Measurements from ENCODE around the gene FXYD4.

FXYD4 gene

GRCh38 chr10:43393606-43394360 is 22.3 kb downstream of the FXYD4 start:
- Mint-ChIP-seq H3K4me3 (no peak overlapping the region), H3K9me3 (no peaks in the 10 kb centered on the region), H3K36me3 (peaks cover 100% of the 10 kb centered on the region), H3K4me1 (peaks cover 74% of the 10 kb centered on the region), H3K27ac (peak overlapping the region; percentile 99)
- DNase-seq (ENCODE audit: low spot score in 2 of 2) (no peak), ATAC-seq (no peak)

DNA sequence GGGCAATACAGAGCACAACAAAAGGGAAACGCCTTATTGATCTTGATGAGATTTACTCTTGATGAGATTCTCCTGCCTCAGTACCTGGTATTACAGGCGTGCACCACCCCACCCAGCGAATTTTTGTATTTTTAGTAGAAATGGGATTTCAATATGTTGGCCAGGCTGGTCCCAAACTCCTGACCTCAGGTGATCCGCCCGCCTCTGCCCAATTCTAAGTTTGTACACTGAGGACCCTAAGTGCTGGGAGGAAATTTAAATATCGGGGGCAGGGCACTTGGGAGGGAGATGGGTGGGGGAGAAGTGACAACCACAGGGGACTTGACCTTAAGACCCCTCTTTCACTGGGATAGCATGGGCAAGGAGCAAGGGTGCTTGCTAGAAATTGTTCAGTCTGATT is 23.4 kb downstream of the FXYD4 start:
- H3K4me3 Mint-ChIP-seq, result peak overlapping the region; percentile 96
- peaks cover 71% of the 10 kb centered on the region for H3K4me1 Mint-ChIP-seq
- ATAC-seq (no peak), DNase-seq (ENCODE audit: low spot score in 2 of 2) (no peak)
- no peaks in the 10 kb centered on the region for H3K9me3 Mint-ChIP-seq
- peaks cover 100% of the 10 kb centered on the region for H3K36me3 Mint-ChIP-seq
- peak overlapping the region; percentile 99 for H3K27ac Mint-ChIP-seq

GRCh38 chr10:43395571-43396060 is 24.2 kb downstream of the FXYD4 start:
- DNase-seq (ENCODE audit: low spot score in 2 of 2) (peak; percentile 38 to 77), ATAC-seq (peak; percentile 23)
- Mint-ChIP-seq H3K4me1 (peaks cover 71% of the 10 kb centered on the region), H3K27ac (peak overlapping the region; percentile 99), H3K4me3 (peak overlapping the region; percentile 96), H3K9me3 (no peaks in the 10 kb centered on the region), H3K36me3 (peaks cover 100% of the 10 kb centered on the region)

DNA sequence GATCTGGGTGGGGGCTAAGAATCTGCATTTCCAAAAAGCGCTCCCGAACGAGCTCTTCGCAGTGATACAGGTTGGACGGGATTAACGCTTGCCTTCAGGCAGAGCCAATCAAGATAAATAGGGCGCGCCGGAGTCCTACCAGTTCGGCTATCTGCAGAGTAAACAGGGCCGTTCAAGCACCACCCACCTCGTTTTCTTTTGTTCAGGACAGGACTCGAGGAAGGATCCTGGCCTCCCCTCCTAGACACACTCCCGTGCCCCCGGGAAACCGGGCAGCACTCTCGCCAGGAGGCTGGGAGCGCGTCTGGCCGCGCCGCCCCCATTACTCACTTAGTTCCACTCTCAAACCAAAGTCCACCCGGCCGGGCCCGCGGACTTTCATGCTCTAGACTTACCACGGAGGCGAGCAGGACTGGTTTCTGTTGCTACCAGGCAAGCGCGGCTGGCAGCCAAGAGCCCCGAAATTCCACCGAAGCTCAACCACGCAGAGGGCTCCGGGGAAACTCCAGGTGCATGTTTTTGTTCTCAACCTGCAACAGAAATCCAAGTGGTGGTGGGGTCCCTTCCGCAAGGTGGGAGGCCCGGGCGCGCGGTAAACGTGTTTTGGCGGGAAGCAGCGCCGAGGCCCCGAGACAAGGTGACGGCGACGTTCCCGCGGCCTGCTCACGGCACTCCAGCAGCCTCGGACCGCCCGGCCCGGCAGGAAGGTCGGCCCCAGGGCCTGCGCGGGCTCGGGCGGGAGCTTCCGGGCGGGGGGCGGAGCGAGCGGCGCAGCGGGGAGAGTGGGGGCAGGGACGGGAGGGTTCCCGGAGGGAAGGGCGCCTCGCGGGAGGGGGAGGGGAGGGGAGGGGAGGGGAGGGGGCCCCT is 24.9 kb downstream of the FXYD4 start:
- H3K9me3 Mint-ChIP-seq, result no peaks in the 10 kb centered on the region
- H3K4me1 Mint-ChIP-seq, result peaks cover 73% of the 10 kb centered on the region
- peaks cover 100% of the 10 kb centered on the region for H3K36me3 Mint-ChIP-seq
- ATAC-seq, result peak; percentile 75
- H3K4me3 Mint-ChIP-seq, result peak overlapping the region; percentile 96
- H3K27ac Mint-ChIP-seq, result peak overlapping the region; percentile 99
- DNase-seq (ENCODE audit: low spot score in 2 of 2), result peak; percentile 60 to 85

- Mint-ChIP-seq H3K27ac (peak overlapping the region; percentile 99), H3K4me1 (peaks cover 74% of the 10 kb centered on the region), H3K4me3 (peak overlapping the region; percentile 96), H3K9me3 (no peaks in the 10 kb centered on the region), H3K36me3 (peaks cover 100% of the 10 kb centered on the region)
- peak; percentile 80 for ATAC-seq
- DNase-seq (ENCODE audit: low spot score in 2 of 2), result peak; percentile 73 to 94
Observed at GRCh38 chr10:43396928-43397624, 25.6 kb downstream of the FXYD4 start.

GRCh38 chr10:43398939-43399319 is 27.5 kb downstream of the FXYD4 start:
- no peaks in the 10 kb centered on the region for H3K9me3 Mint-ChIP-seq
- peak overlapping the region; percentile 96 for H3K4me3 Mint-ChIP-seq
- peaks cover 76% of the 10 kb centered on the region for H3K4me1 Mint-ChIP-seq
- H3K27ac Mint-ChIP-seq, result peak overlapping the region; percentile 99
- ATAC-seq (no peak), DNase-seq (ENCODE audit: low spot score in 2 of 2) (no peak)
- H3K36me3 Mint-ChIP-seq, result peaks cover 100% of the 10 kb centered on the region

DNA sequence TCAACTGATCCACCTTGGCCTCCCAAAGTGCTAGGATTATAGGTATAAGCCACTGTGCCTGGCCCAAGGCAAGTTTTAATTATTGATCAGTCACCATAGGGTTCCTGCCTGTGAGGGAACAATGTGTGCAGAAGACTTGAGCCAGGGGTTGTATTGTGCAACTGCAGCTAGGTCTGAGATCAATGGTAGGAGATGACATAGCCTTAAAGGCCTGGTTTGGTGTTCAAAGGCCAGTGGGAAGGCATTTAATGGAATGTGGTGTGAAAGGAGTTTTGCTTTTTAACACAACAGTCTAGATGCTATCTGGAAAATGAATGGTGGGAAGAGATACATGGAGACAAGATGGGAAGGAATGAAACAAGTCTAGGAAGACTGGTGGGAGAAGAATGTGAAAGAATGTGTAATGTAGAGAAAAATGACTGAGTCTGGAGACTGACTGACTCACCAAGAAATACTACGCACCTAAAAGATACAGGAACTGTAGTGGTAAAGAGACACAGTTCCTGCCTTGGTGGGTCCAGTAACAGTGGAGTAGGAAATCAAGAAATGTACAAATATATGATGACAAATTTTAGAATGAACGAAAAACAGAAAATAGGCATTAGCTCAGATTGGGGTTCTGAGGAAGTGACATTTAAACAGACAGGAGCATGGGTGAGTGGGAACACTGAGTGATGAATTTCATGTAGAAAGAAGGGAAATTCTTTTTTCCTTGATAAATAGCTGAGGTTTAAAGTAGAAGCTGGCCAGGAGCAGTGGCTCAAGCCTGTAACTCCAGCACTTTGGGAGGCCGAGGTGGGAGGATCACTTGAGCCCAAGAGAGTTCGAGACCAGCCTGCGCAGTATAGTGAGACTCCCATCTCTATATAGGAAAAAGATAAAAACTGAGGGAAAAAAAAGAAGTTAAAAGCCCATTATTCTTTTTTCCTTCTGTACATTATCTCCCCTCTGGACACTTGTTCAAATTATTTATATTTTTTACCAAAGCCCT is 28.2 kb downstream of the FXYD4 start:
- DNase-seq (ENCODE audit: low spot score in 2 of 2), result no peak
- peak overlapping the region; percentile 96 for H3K4me3 Mint-ChIP-seq
- peaks cover 100% of the 10 kb centered on the region for H3K36me3 Mint-ChIP-seq
- no peaks in the 10 kb centered on the region for H3K9me3 Mint-ChIP-seq
- peaks cover 78% of the 10 kb centered on the region for H3K4me1 Mint-ChIP-seq
- peak; percentile 66 for ATAC-seq
- H3K27ac Mint-ChIP-seq, result peak overlapping the region; percentile 99

DNA sequence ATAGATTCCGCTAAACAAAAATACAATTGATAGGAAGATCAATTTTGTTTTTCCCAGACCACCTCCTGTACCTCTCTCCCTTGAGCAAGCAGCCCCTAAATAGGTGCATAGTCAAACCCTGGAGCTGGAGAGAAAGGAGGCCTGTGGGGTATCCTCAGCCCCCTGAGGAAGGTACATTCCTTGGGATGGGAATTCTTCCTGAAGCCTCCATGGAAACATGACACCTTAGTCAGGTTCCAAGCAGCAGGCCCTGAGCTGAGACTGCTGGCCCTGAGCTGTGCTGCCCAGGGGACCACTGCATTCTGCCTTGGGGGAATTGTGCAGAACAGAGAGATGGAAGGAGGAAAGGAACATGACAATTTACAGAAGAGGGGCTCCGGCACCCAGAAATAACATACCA is 30.2 kb downstream of the FXYD4 start:
- H3K9me3 Mint-ChIP-seq, result no peaks in the 10 kb centered on the region
- peak overlapping the region; percentile 99 for H3K27ac Mint-ChIP-seq
- ATAC-seq (no peak), DNase-seq (ENCODE audit: low spot score in 2 of 2) (no peak)
- H3K36me3 Mint-ChIP-seq, result peaks cover 100% of the 10 kb centered on the region
- peaks cover 69% of the 10 kb centered on the region for H3K4me1 Mint-ChIP-seq
- H3K4me3 Mint-ChIP-seq, result peak overlapping the region; percentile 96

GRCh38 chr10:43402176-43402575 is 30.7 kb downstream of the FXYD4 start:
- no peak for ATAC-seq
- Mint-ChIP-seq H3K36me3 (peaks cover 99% of the 10 kb centered on the region), H3K4me3 (peak overlapping the region; percentile 96), H3K27ac (peak overlapping the region; percentile 99), H3K4me1 (peaks cover 67% of the 10 kb centered on the region), H3K9me3 (no peaks in the 10 kb centered on the region)
- no peak for DNase-seq (ENCODE audit: low spot score in 2 of 2)

DNA sequence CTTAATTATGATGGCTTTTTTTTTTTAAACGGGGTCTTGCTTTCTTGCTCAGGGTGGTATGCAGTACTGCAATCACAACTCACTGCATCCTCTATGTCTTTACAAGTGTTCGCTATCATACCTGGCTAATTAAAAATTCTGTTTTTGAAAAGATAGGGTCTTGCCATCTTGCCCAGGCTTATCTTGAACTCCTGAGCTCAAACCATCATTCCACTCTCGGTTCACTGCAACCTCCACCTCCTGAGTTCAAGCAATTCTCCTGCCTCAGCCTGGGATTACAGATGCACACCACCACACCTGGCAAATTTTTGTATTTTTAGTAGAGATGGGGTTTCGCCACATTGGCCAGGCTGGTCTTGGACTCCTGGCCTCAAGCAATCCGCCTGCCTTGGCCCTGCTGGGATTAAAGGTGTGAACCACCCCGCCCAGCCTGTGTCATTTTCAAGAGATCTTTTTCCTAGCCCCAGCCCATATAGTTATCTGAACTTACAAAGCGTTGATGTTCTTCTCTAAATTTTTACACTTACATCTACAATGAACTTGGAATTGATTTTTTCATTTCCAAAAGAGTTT is 31.5 kb downstream of the FXYD4 start:
- Mint-ChIP-seq H3K9me3 (no peaks in the 10 kb centered on the region), H3K4me3 (peak overlapping the region; percentile 96), H3K27ac (peak overlapping the region; percentile 99), H3K36me3 (peaks cover 99% of the 10 kb centered on the region), H3K4me1 (peaks cover 60% of the 10 kb centered on the region)
- no peak for DNase-seq (ENCODE audit: low spot score in 2 of 2)
- no peak for ATAC-seq

GRCh38 chr10:43403911-43404703 is 32.7 kb downstream of the FXYD4 start:
- peaks cover 99% of the 10 kb centered on the region for H3K36me3 Mint-ChIP-seq

DNA sequence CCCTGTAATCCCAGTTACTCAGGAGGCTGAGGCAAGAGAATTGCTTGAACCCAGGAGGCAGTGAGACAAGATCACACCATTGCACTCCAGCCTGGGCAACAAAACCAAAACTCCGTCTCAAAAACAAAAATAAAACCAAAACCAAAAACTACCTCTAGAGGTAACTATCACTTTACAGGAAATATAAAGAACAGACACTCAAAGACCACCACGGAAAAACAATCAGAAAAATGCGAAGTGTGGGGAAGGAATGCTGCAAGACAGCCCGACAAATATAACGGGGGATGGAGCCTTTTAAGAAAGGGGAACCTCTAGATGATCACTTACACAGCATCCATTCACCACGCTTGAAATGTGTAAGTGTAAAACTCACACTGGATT is 33.3 kb downstream of the FXYD4 start:
- Mint-ChIP-seq H3K36me3 (peaks cover 99% of the 10 kb centered on the region), H3K4me1 (peaks cover 63% of the 10 kb centered on the region)
- no peak for DNase-seq (ENCODE audit: low spot score in 2 of 2)

More at GRCh38 chr10:43403911-43404703, 32.7 kb downstream of the FXYD4 start:
- H3K4me3 Mint-ChIP-seq, result peak overlapping the region; percentile 96
- ATAC-seq (no peak), DNase-seq (ENCODE audit: low spot score in 2 of 2) (no peak)
- peak overlapping the region; percentile 99 for H3K27ac Mint-ChIP-seq
- H3K4me1 Mint-ChIP-seq, result peaks cover 63% of the 10 kb centered on the region
- no peaks in the 10 kb centered on the region for H3K9me3 Mint-ChIP-seq

DNA sequence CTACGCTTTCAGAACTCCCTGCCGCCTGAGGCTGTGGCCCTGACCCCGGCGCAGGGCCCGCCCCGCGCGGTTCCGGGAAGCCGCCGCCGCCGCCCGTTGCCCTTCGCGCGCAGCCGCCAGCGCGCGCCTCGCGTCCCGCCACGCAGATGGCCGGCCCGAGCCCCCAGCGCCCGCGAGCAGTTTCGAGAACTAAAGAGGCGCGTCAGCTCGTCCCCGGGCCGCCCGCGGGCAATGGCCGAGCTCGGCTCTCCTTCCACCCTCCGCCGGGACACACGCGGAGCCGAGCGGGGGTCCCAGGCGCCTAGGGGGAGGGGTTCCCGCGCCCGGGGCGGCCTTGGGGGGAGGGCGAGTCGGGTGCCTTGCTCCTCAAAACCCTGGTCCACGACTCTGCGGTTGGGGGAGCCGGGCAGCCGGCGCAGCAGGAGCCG is 35.7 kb downstream of the FXYD4 start:
- Mint-ChIP-seq H3K4me1 (peaks cover 51% of the 10 kb centered on the region), H3K9me3 (no peaks in the 10 kb centered on the region), H3K27ac (peak overlapping the region; percentile 99), H3K36me3 (peaks cover 82% of the 10 kb centered on the region), H3K4me3 (peak overlapping the region; percentile 96)
- ATAC-seq (peak; percentile 29), DNase-seq (ENCODE audit: low spot score in 2 of 2) (peak; percentile 63 to 81)

More for the DNA sequence above, 33.3 kb downstream of the FXYD4 start:
- Mint-ChIP-seq H3K9me3 (no peaks in the 10 kb centered on the region), H3K4me3 (peak overlapping the region; percentile 96), H3K27ac (peak overlapping the region; percentile 99)
- no peak for ATAC-seq

All from stimulated activated effector memory CD8-positive, alpha-beta T cell treated with anti-CD3 and anti-CD28 coated beads, Interleukin-12 subunit alpha, Interleukin-12 subunit beta, amount 100 ng/mL, for 72 hours (primary cell).